Measurements from ENCODE around the gene EEF1AKMT3. TPM values are rescaled to one million over a fixed set of nuclear protein-coding genes. Genes with fewer than 3 reads are reported as not detected.

EEF1AKMT3 gene
- total and polyA plus RNA-seq, 7 donors = 0.62 to 2.0 (median 1.3) TPM

GRCh38 chr12:57783861-57784260 lies 11.4 kb downstream of the EEF1AKMT3 start:
- intact Hi-C loops (cut with DNase I) = no loop called here
- H3K27me3 ChIP-seq (ENCODE audit: insufficient read depth in 3 of 3, low read length in 2 of 3) = no peaks in the 10 kb centered on the region
- ATAC-seq = no peak
- no peak overlapping the region for H3K27ac ChIP-seq
- 90 to 91% (median 90%) methylated on average over 11 of the region's 11 CpGs for WGBS, 3 donors
- peaks cover 9 to 61% of the 10 kb centered on the region in 2 donors for H3K36me3 ChIP-seq (ENCODE audit: insufficient read depth in 1 of 2, low read depth in 1 of 2)
- TF ChIP-seq CTCF (IDR thresholded peaks at IDR 0.05) = no peak
- H3K4me3 ChIP-seq = peak overlapping the region; percentile 83
- DNase-seq = no peak
- no peaks in the 10 kb centered on the region for H3K9me3 ChIP-seq
- H3K4me1 ChIP-seq = peaks cover 17% of the 10 kb centered on the region

GRCh38 chr12:57793920-57794319 lies 21.5 kb downstream of the EEF1AKMT3 start:
- ATAC-seq = peak in 1 of 4 donors; percentile 27
- Histone ChIP-seq H3K27ac (no peak overlapping the region), H3K4me3 (no peak overlapping the region), H3K9me3 (no peaks in the 10 kb centered on the region), H3K27me3 (ENCODE audit: insufficient read depth in 3 of 3, low read length in 2 of 3) (no peaks in the 10 kb centered on the region), H3K36me3 (ENCODE audit: insufficient read depth in 1 of 2, low read depth in 1 of 2) (peaks cover 7 to 94% of the 10 kb centered on the region in 2 donors), H3K4me1 (no peaks in the 10 kb centered on the region)
- no peak for DNase-seq
- WGBS, 3 donors = 54 to 84% (median 61%) methylated on average over 1 of the region's 1 CpG
- intact Hi-C loops (cut with DNase I) = no loop called here
- TF ChIP-seq CTCF (IDR thresholded peaks at IDR 0.05) = no peak

- intact Hi-C loops (cut with DNase I) = no loop called here
- ATAC-seq = peak in 2 of 4 donors; percentile 41 to 54
- 84 to 89% (median 87%) methylated on average over 6 of the region's 6 CpGs for WGBS, 3 donors
Observed at GRCh38 chr12:57795354-57795753, 22.9 kb downstream of the EEF1AKMT3 start.

GRCh38 chr12:57796996-57797395 lies 24.6 kb downstream of the EEF1AKMT3 start:
- no peaks in the 10 kb centered on the region for H3K27me3 ChIP-seq (ENCODE audit: insufficient read depth in 3 of 3, low read length in 2 of 3)
- no peak for DNase-seq
- WGBS, 3 donors = 95 to 99% (median 97%) methylated on average over 1 of the region's 1 CpG
- no peaks in the 10 kb centered on the region for H3K4me1 ChIP-seq
- no peak overlapping the region for H3K27ac ChIP-seq
- H3K4me3 ChIP-seq = no peak overlapping the region
- no peaks in the 10 kb centered on the region for H3K9me3 ChIP-seq
- no peak for ATAC-seq
- no peak for TF ChIP-seq CTCF (IDR thresholded peaks at IDR 0.05)
- intact Hi-C loops (cut with DNase I) = no loop called here
- H3K36me3 ChIP-seq (ENCODE audit: insufficient read depth in 1 of 2, low read depth in 1 of 2) = peaks cover 10 to 95% of the 10 kb centered on the region in 2 donors

More at GRCh38 chr12:57795354-57795753, 22.9 kb downstream of the EEF1AKMT3 start:
- no peak for TF ChIP-seq CTCF (IDR thresholded peaks at IDR 0.05)
- Histone ChIP-seq H3K27ac (peak overlapping the region; percentile 42), H3K4me1 (no peaks in the 10 kb centered on the region), H3K27me3 (ENCODE audit: insufficient read depth in 3 of 3, low read length in 2 of 3) (no peaks in the 10 kb centered on the region), H3K36me3 (ENCODE audit: insufficient read depth in 1 of 2, low read depth in 1 of 2) (peaks cover 10 to 94% of the 10 kb centered on the region in 2 donors), H3K9me3 (no peaks in the 10 kb centered on the region), H3K4me3 (no peak overlapping the region)
- DNase-seq = no peak

GRCh38 chr12:57797933-57798332 lies 25.5 kb downstream of the EEF1AKMT3 start:
- intact Hi-C loops (cut with DNase I) = no loop called here
- Histone ChIP-seq H3K9me3 (no peaks in the 10 kb centered on the region), H3K27me3 (ENCODE audit: insufficient read depth in 3 of 3, low read length in 2 of 3) (no peaks in the 10 kb centered on the region), H3K4me1 (no peaks in the 10 kb centered on the region), H3K27ac (no peak overlapping the region), H3K4me3 (no peak overlapping the region), H3K36me3 (ENCODE audit: insufficient read depth in 1 of 2, low read depth in 1 of 2) (peaks cover 13 to 95% of the 10 kb centered on the region in 2 donors)
- no peak for DNase-seq
- 89 to 100% (median 93%) methylated on average over 1 of the region's 1 CpG for WGBS, 3 donors
- ATAC-seq = no peak
- no peak for TF ChIP-seq CTCF (IDR thresholded peaks at IDR 0.05)
